Fibroblast of lung (primary cell): Measurements from ENCODE around the gene PALLD. TPM values are rescaled to one million over a fixed set of nuclear protein-coding genes. Genes with fewer than 3 reads are reported as not detected.

ENCODE experiments used
- DNase-seq, 2 donors: peaks; one replicate each; pipeline versions ENCODE4 v3.0.0 to v3.0.0-alpha.2; 2010; ENCODE audit warnings: low read depth in 2 of 2
- H2AFZ ChIP-seq: 2 replicates; pipeline ENCODE4 v1.5.1; 2012; ENCODE audit warnings: low read length, control low read depth, inconsistent platforms
- H3K27ac ChIP-seq: 2 replicates; pipeline ENCODE4 v1.5.1; 2011; ENCODE audit warnings: low read length, control low read depth; ENCODE audit not compliant: insufficient read depth
- H3K27me3 ChIP-seq: 2 replicates; pipeline ENCODE4 v1.5.1; 2011; ENCODE audit warnings: mild to moderate bottlenecking, low read length; ENCODE audit not compliant: control insufficient read depth, insufficient read depth
- H3K36me3 ChIP-seq: 2 replicates; pipeline ENCODE4 v1.5.1; 2011; ENCODE audit warnings: low read length; ENCODE audit not compliant: control insufficient read depth, insufficient read depth
- H3K4me1 ChIP-seq: 2 replicates; pipeline ENCODE4 v1.5.1; 2011; ENCODE audit warnings: low read length; ENCODE audit not compliant: control insufficient read depth, insufficient read depth; ENCODE audit errors: extremely low read depth
- H3K4me2 ChIP-seq: 2 replicates; pipeline ENCODE4 v1.5.1; 2011; ENCODE audit warnings: low read length, control low read depth; ENCODE audit not compliant: insufficient read depth; ENCODE audit errors: extremely low read depth
- H3K4me3 ChIP-seq, 4 experiments: fragments of 200-600 bp in 1 of 4; sonication (generic) in 1 of 4; replicated peaks in 1 of 4; 2 replicates each; pipeline ENCODE4 v1.5.1; 2011 to 2016; ENCODE audit warnings: low read length in 4 of 4, low read depth in 3 of 4, mild to moderate bottlenecking in 3 of 4, control low read depth in 2 of 4, inconsistent platforms in 1 of 4, mixed read lengths in 1 of 4; ENCODE audit not compliant: insufficient read depth in 1 of 4; ENCODE audit errors: control extremely low read depth in 1 of 4
- H3K79me2 ChIP-seq: 2 replicates; pipeline ENCODE4 v1.5.1; 2012; ENCODE audit warnings: mild to moderate bottlenecking, low read length, inconsistent platforms; ENCODE audit not compliant: control insufficient read depth, insufficient read depth
- H3K9ac ChIP-seq: 2 replicates; pipeline ENCODE4 v1.5.1; 2011; ENCODE audit warnings: mild to moderate bottlenecking, low read length, control low read depth; ENCODE audit not compliant: insufficient read depth
- H3K9me3 ChIP-seq: 2 replicates; pipeline ENCODE4 v1.5.1; 2012; ENCODE audit warnings: low read depth, low read length; ENCODE audit not compliant: control insufficient read depth, insufficient read depth
- H4K20me1 ChIP-seq: 2 replicates; pipeline ENCODE4 v1.5.1; 2011; ENCODE audit warnings: low read length; ENCODE audit not compliant: control insufficient read depth, insufficient read depth; ENCODE audit errors: extremely low read depth
- CTCF ChIP-seq, 2 donors: IDR thresholded peaks in 1 of 2; conservative IDR thresholded peaks in 1 of 2; 1 replicate in 1 of 2; 2 replicates in 1 of 2; pipeline ENCODE4 v1.5.1; 2011 to 2012; ENCODE audit warnings: low read length in 2 of 2, control low read depth in 1 of 2, inconsistent platforms in 1 of 2, low read depth in 1 of 2, mild to moderate bottlenecking in 1 of 2
- EZH2 ChIP-seq: IDR thresholded peaks from 2 replicates; pipeline ENCODE4 v1.5.1; 2012; ENCODE audit warnings: low read length, control low read depth, mild to moderate bottlenecking; ENCODE audit errors: missing control alignments
- polyA plus RNA-seq, 2 donors: library from polyadenylated mRNA; depleted of rRNA in 1 of 2; stranded (reverse) in 1 of 2; unstranded in 1 of 2; fragments of >200 nt; gene quantifications; 2 replicates each; pipeline ENCODE4 v1.2.1, GENCODE V29; 2011 to 2012; ENCODE audit warnings: missing spikeins in 1 of 2
- total RNA-seq: library from RNA; depleted of rRNA; stranded (reverse); fragments of >200 nt; gene quantifications from 2 replicates; pipeline ENCODE4 v1.2.1, GENCODE V29; 2014

Gene PALLD
- total and polyA plus RNA-seq, 2 donors (not counting 1 experiment from before 2014, with no cell fraction given), result 200 to 205 TPM

GRCh38 chr4:168790898-168791297 is 294.0 kb downstream of the PALLD start:
- Histone ChIP-seq H3K9ac (no peak overlapping the region), H3K27me3 (no peaks in the 10 kb centered on the region), H3K4me3 (no peak overlapping the region), H3K4me1 (no peaks in the 10 kb centered on the region), H3K27ac (no peak overlapping the region), H3K79me2 (no peaks in the 10 kb centered on the region), H4K20me1 (no peaks in the 10 kb centered on the region), H3K36me3 (no peaks in the 10 kb centered on the region), H3K9me3 (no peaks in the 10 kb centered on the region), H3K4me2 (no peak overlapping the region), H2AFZ (no peak overlapping the region)
- no peak for DNase-seq
- TF ChIP-seq EZH2 (no peak), CTCF (conservative IDR thresholded peaks at IDR 0.05 in 1 of 2, IDR thresholded peaks at IDR 0.05 in 1 of 2; ENCODE audit: low read depth in 1 of 2, low read length in 2 of 2) (no peak)

GRCh38 chr4:168791376-168791775 is 294.5 kb downstream of the PALLD start:
- Histone ChIP-seq H3K9ac (no peak overlapping the region), H2AFZ (no peak overlapping the region), H3K4me1 (no peaks in the 10 kb centered on the region), H4K20me1 (no peaks in the 10 kb centered on the region), H3K4me3 (no peak overlapping the region), H3K36me3 (no peaks in the 10 kb centered on the region), H3K9me3 (no peaks in the 10 kb centered on the region), H3K27ac (no peak overlapping the region), H3K27me3 (no peaks in the 10 kb centered on the region), H3K79me2 (no peaks in the 10 kb centered on the region), H3K4me2 (no peak overlapping the region)
- TF ChIP-seq EZH2 (no peak), CTCF (conservative IDR thresholded peaks at IDR 0.05 in 1 of 2, IDR thresholded peaks at IDR 0.05 in 1 of 2; ENCODE audit: low read depth in 1 of 2, low read length in 2 of 2) (no peak)
- no peak for DNase-seq

- Histone ChIP-seq H3K4me3 (no peak overlapping the region), H4K20me1 (no peaks in the 10 kb centered on the region), H3K4me2 (no peak overlapping the region), H3K4me1 (peaks cover 7% of the 10 kb centered on the region), H3K27me3 (no peaks in the 10 kb centered on the region), H3K79me2 (no peaks in the 10 kb centered on the region), H2AFZ (no peak overlapping the region), H3K27ac (no peak overlapping the region), H3K9ac (no peak overlapping the region), H3K36me3 (no peaks in the 10 kb centered on the region), H3K9me3 (no peaks in the 10 kb centered on the region)
- TF ChIP-seq EZH2, result no peak
- no peak for TF ChIP-seq CTCF (conservative IDR thresholded peaks at IDR 0.05 in 1 of 2, IDR thresholded peaks at IDR 0.05 in 1 of 2; ENCODE audit: low read depth in 1 of 2, low read length in 2 of 2)
- no peak for DNase-seq
These were observed 296.7 kb downstream of the PALLD start for GRCh38 chr4:168793542-168793941.
